Rectal smooth muscle tissue (tissue), 1 donor: ENCODE data around the gene PIK3CA.
"Not testable (repeated sequence)": the region's sequence is repeated elsewhere in the genome, so short reads cannot be mapped to it uniquely, and the experiment has no call there.

Source experiments
- H3K27ac ChIP-seq: one replicate; pipeline ENCODE4 v1.7.0; 2013; ENCODE audit warnings: low read depth, low read length, inconsistent platforms
- H3K27me3 ChIP-seq: one replicate; pipeline ENCODE4 v1.7.0; 2013; ENCODE audit warnings: low read length; ENCODE audit not compliant: control insufficient read depth, insufficient read depth
- H3K36me3 ChIP-seq: one replicate; pipeline ENCODE4 v1.7.0; 2013; ENCODE audit warnings: low read length; ENCODE audit not compliant: control insufficient read depth, insufficient read depth
- H3K4me1 ChIP-seq: one replicate; pipeline ENCODE4 v1.7.0; 2013; ENCODE audit warnings: low read length; ENCODE audit not compliant: control insufficient read depth, insufficient read depth
- H3K4me3 ChIP-seq: one replicate; pipeline ENCODE4 v1.7.0; 2013; ENCODE audit warnings: low read length
- H3K9ac ChIP-seq: one replicate; pipeline ENCODE4 v1.7.0; 2013; ENCODE audit warnings: low read length

Gene PIK3CA

DNA sequence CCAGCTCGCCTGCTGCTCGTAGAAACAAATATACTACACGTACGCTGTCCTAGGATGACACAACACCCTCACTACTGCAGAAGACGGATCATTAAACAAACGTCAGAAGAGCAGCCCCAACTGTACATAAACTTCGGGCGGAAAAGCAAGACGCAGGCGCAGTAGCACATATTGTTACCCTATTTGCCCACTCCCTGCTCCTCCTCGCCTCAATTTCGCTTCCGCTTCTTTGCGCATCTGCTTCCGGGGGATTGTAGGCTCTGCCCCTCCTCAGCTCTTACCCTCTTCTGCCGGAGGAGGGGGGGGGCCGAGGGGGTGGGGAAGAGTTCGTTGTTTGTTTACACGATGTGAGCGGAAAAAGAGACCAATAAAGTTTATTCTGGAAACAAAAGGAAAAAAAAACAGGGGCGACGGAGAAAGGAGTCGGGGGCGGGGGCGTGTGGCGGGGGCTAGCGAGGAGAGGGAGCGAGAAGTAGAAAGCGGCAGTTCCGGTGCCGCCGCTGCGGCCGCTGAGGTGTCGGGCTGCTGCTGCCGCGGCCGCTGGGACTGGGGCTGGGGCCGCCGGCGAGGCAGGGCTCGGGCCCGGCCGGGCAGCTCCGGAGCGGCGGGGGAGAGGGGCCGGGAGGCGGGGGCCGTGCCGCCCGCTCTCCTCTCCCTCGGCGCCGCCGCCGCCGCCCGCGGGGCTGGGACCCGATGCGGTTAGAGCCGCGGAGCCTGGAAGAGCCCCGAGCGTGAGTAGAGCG, at the start of gene PIK3CA:
TSS of gene PIK3CA (plus strand) at position 485 of the 743 bp plus-strand sequence. CDS start 50,469 bp downstream, outside the sequence.
- no peaks in the 10 kb centered on the region for H3K36me3 ChIP-seq
- H3K4me3 ChIP-seq: peak within 1 kb of the TSS; percentile 96
- no peaks in the 10 kb centered on the region for H3K27me3 ChIP-seq
- peaks cover 10% of the 10 kb centered on the region for H3K4me1 ChIP-seq
- H3K9ac ChIP-seq: peak within 1 kb of the TSS; percentile 78
- H3K27ac ChIP-seq: peak within 1 kb of the TSS; percentile 92

DNA sequence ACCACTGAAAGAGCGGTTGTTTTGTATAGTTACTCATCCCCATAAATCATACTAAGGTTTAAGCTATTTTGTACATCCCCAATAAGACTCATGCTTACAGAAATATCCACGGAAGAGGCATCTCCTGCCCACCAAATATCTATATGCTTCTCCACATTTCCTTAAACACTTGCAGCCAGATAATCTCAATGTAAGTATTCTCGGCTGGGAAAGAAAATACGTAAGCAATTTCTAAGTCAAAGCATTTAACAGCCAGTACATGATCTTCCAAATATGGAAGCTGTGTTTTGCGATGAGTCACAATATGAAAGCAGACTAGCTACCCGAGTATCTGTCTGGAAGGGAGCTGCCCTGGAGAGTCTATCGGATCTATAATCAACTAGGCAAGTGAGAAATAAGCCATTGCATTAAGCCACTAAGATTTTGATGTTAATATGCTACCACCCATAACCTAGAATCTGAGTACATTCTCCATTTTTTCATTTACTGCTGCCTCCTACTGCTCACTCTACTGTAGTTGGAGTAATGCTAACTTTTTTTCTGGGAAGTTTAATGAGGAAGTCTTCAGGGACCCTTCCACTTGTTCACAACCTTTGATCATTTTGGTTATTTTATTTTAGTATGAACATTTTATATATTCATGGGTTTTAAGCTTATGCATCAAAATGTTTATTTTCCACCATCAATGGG, 49.6 kb upstream of the PIK3CA start:
- H3K9ac ChIP-seq: no peak overlapping the region
- peak overlapping the region; percentile 43 for H3K27ac ChIP-seq
- H3K27me3 ChIP-seq: no peaks in the 10 kb centered on the region

DNA sequence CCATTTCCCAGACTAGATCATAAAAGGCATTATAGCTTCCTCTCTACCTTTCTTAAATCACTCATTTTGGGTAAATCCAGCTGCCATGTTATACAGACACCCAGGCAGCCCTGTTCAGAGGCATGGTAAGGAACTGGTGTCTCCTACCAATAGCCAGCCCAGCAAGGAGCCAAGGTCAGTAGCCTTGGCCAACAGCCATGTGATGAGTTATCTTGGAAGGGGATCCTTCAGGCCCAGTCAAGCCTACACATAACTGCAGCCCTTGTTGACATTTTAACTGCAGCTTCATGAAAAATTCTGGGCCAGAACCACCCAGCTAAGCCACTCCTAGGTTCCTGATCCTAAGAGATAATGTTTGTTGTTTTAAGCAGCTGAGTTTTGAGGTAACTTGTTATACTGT, 47.5 kb upstream of the PIK3CA start:
- Histone ChIP-seq H3K36me3 (no peaks in the 10 kb centered on the region), H3K4me1 (no peaks in the 10 kb centered on the region), H3K4me3 (no peak overlapping the region), H3K27me3 (no peaks in the 10 kb centered on the region), H3K9ac (no peak overlapping the region), H3K27ac (no peak overlapping the region)

More for the DNA sequence above, 49.6 kb upstream of the PIK3CA start:
- Histone ChIP-seq H3K4me3 (peak overlapping the region; percentile 40), H3K4me1 (no peaks in the 10 kb centered on the region), H3K36me3 (no peaks in the 10 kb centered on the region)

DNA sequence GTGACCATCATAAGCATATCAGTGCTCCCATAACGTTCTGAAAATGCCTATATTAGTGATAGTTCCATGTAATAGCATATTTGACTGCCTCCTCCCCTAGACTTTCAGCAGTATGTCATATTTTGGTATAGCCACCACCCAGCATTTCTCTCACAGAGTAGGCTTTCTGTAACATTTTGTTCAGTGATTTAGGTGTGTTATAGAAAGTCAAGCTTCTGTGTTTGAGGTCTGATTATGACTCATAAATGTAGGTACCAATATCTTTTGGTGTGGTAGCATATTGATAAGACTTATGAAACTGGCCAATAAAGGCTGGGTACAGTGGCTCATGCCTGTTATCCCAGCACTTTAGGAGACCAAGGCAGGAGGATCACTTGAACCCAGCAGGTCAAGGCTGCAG, 42.3 kb upstream of the PIK3CA start:
- H3K4me3 ChIP-seq: no peak overlapping the region
- H3K9ac ChIP-seq: no peak overlapping the region
- no peak overlapping the region for H3K27ac ChIP-seq
- no peaks in the 10 kb centered on the region for H3K36me3 ChIP-seq
- H3K4me1 ChIP-seq: no peaks in the 10 kb centered on the region
- H3K27me3 ChIP-seq: no peaks in the 10 kb centered on the region

DNA sequence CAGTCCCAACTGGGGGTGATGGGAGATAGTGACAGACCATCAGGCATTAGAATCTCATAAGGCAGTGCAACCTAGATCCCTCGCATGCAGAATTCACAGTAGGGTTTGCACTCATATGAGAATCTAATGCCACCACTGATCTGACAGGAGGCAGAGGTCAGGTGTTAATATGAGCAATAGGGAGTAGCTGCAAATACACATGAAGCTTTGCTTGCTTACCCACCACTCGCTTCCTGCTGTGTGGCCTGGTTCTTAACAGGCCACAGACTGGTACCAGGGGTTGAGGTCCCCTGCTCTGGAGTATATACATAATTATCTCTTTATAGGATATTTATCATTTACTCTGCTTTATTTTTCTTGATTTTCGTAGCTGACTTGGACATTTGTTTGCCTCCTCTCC, 40.5 kb upstream of the PIK3CA start:
- Histone ChIP-seq H3K36me3 (no peaks in the 10 kb centered on the region), H3K4me3 (no peak overlapping the region), H3K27me3 (no peaks in the 10 kb centered on the region), H3K4me1 (no peaks in the 10 kb centered on the region), H3K27ac (no peak overlapping the region), H3K9ac (no peak overlapping the region)

DNA sequence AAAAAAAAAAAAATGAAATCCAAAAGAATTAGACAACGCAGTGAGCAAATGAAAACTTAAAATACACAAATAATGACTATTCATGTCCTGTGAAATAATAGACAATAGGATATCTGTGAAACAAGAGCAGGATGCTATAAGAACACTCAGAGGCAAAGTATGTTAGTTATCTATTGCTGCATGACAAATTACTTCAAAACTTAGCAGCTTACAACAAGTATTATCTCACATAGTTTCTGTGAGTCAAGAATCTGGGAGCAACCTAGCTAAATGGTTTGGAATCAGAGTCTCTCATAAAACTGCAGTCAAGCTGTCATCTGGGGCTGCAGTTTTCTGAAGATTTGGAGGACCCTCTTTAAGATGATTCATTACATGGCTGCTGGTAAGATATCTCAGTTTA, 40.1 kb upstream of the PIK3CA start:
- no peak overlapping the region for H3K4me3 ChIP-seq
- H3K9ac ChIP-seq: no peak overlapping the region
- no peaks in the 10 kb centered on the region for H3K27me3 ChIP-seq
- H3K36me3 ChIP-seq: no peaks in the 10 kb centered on the region
- H3K27ac ChIP-seq: no peak overlapping the region
- no peaks in the 10 kb centered on the region for H3K4me1 ChIP-seq

DNA sequence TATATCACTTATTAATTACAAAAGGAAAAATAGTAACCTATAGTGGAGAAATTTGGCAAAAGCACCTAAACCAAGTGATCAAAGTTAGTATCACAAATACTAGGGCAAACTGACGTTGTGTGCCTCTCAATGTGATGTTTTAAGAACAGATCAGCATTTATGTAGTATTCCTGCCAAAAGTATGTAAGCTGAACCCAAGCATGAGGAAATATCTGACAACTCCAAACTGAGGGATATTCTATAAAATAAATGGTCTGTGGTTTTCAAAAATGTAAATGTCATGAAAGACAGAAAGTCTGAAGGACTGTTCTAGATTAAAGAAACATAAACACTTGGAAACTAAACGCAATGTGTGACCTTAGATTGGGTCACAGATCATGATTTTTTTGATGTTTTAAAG, 34.3 kb upstream of the PIK3CA start:
- H3K9ac ChIP-seq: no peak overlapping the region
- no peak overlapping the region for H3K4me3 ChIP-seq
- no peaks in the 10 kb centered on the region for H3K4me1 ChIP-seq
- H3K36me3 ChIP-seq: no peaks in the 10 kb centered on the region
- no peak overlapping the region for H3K27ac ChIP-seq
- H3K27me3 ChIP-seq: no peaks in the 10 kb centered on the region

DNA sequence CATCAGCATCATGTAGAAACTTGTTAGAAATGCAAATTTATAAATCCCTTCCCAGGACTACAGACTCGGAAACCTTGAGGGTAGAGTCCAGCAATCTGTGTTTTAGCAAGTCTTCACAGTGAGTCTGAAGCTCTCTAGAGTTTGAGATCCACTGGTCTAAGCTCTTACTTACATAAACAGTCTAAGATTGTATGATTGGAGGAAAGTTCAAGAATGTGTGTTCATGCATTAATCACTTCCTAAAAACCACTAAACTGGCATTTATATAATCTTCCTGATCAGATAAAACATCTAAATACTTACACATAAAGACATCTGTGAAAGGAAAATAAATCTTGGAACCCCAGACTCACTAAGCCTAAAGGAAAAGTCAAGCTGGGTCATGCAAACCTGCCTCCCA, 32.7 kb upstream of the PIK3CA start:
- not testable (repeated sequence) for H3K9ac ChIP-seq, H3K36me3 ChIP-seq, H3K4me1 ChIP-seq, H3K27ac ChIP-seq, H3K4me3 ChIP-seq, H3K27me3 ChIP-seq

DNA sequence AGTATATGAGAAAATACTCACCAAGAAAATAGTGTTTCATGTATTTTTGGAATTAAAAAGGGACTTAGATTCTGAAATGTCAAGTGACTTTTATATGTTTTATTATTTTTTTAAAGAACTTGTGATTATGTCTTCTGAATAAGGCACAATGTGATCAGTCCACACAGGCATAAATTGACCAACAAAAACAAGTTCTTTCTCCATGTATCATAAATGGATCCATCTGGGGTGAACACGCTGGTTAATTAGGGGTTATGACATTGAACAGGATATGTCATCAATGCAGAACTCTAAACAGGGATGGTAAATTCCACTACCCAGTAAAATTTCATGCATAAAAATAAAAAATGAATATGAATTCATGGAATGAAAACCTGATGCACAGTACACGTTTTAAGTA, 31.3 kb upstream of the PIK3CA start:
- Histone ChIP-seq H3K4me1 (no peaks in the 10 kb centered on the region), H3K36me3 (no peaks in the 10 kb centered on the region), H3K27me3 (no peaks in the 10 kb centered on the region), H3K27ac (no peak overlapping the region), H3K9ac (no peak overlapping the region), H3K4me3 (no peak overlapping the region)

DNA sequence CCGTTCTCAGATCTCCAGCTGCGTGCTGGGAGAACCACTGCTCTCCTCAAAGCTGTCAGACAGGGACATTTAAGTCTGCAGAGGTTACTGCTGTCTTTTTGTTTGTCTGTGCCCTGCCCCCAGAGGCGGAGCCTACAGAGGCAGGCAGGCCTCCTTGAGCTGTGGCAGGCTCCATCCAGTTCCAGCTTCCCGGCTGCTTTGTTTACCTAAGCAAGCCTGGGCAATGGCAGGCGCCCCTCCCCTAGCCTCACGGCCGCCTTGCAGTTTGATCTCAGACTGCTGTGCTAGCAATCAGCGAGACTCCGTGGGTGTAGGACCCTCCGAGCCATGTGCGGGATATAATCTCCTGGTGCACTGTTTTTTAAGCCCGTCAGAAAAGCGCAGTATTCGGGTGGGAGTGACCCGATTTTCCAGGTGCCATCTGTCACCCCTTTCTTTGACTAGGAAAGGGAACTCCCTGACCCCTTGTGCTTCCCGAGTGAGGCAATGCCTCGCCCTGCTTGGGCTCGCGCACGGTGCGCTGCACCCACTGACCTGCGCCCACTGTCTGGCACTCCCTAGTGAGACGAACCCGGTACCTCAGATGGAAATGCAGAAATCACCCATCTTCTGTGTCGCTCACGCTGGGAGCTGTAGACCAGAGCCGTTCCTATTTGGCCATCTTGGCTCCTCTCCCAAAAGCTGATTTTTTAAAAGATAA, 15.8 kb upstream of the PIK3CA start:
- not testable (repeated sequence) for H3K27me3 ChIP-seq, H3K36me3 ChIP-seq, H3K4me1 ChIP-seq, H3K4me3 ChIP-seq, H3K9ac ChIP-seq, H3K27ac ChIP-seq

DNA sequence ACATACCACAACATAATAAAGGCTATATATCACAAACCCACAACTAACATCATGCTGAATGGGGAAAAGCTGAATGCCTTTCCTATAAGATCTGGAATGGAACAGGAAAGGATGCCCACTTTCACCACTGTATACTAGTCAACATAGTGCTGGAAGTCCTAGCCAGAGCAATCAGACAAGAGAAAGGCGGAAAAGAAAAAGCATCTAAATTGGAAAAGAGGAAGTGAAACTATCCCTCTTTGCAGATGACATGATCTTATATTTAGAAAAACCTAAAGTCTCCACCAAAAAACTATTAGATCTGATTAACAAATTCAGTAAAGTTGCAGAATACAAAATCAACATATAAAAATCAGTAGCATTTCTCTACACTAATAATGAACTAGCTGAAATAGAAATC, 14.6 kb upstream of the PIK3CA start:
- H3K36me3 ChIP-seq: no peaks in the 10 kb centered on the region
- H3K9ac ChIP-seq: no peak overlapping the region
- no peak overlapping the region for H3K4me3 ChIP-seq
- no peak overlapping the region for H3K27ac ChIP-seq
- H3K27me3 ChIP-seq: no peaks in the 10 kb centered on the region
- H3K4me1 ChIP-seq: no peaks in the 10 kb centered on the region

DNA sequence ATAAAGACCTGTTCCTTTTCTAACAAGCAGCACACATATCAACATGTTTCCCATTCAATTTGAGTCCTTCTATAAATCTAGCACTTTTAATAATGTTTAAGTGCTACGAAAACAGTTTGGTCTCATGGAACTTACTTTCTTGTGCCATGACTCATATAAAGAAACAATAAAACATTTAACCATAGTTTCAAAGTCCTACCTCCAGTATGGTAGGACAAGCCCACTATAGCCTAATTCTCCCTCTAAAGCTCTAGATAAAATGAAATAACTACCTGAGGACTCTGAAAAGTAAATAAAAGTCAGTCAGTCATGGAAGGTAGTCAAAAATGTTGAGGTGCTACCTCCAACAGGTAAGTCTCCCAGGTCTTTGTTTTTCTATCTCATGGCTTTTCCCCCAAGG, 12.0 kb upstream of the PIK3CA start:
- Histone ChIP-seq H3K27me3 (no peaks in the 10 kb centered on the region), H3K36me3 (no peaks in the 10 kb centered on the region), H3K4me3 (no peak overlapping the region), H3K9ac (no peak overlapping the region), H3K27ac (no peak overlapping the region), H3K4me1 (no peaks in the 10 kb centered on the region)
